SK-N-SH (cell line): Measurements from ENCODE around the gene PSAT1. TPM values are rescaled to one million over a fixed set of nuclear protein-coding genes. Genes with fewer than 3 reads are reported as not detected.

Experiments
- CTCF ChIA-PET: fragments of 300-600, 350-600 bp; formaldehyde crosslinking; extraction: SDS; loops from one replicate; lab custom pipeline; 2021; lab: Yijun Ruan, JAX
- POLR2A ChIA-PET: fragments of 350-600 bp; sonication (Branson Sonifier 250); formaldehyde crosslinking; extraction: SDS; loops from one replicate; lab custom pipeline; 2020; ENCODE audit warnings: antibody characterized with exemption, inconsistent platforms; lab: Yijun Ruan, JAX
- DNase-seq: peaks from one replicate; pipeline ENCODE4 v3.0.0; 2012
- H2AFZ ChIP-seq: fragments of 200-600 bp; sonication (generic); 2 replicates; pipeline ENCODE4 v1.8.1; 2016; ENCODE audit warnings: antibody characterized with exemption, mild to moderate bottlenecking, low read depth
- H3F3A ChIP-seq: fragments of 200-600 bp; sonication (generic); replicated peaks from 2 replicates; pipeline ENCODE3; 2016; ENCODE audit warnings: antibody characterized with exemption, mild to moderate bottlenecking; ENCODE audit not compliant: insufficient read depth
- H3K27ac ChIP-seq, 2 experiments: fragments of 200-500 bp in 1 of 2; fragments of 200-600 bp in 1 of 2; sonication (Bioruptor generic) in 1 of 2; sonication (generic), shearing (Covaris generic) in 1 of 2; 2 replicates each; pipeline versions ENCODE4 v1.5.1 to v1.6.1; 2014 to 2016; ENCODE audit warnings: low read depth in 2 of 2, inconsistent platforms in 1 of 2, low read length in 1 of 2, mild to moderate bottlenecking in 1 of 2, mixed read lengths in 1 of 2
- H3K27me3 ChIP-seq: fragments of 200-600 bp; sonication (generic), shearing (Covaris generic); 2 replicates; pipeline ENCODE4 v1.6.1; 2016; ENCODE audit warnings: mixed run types; ENCODE audit not compliant: insufficient read depth
- H3K36me3 ChIP-seq, 2 experiments: fragments of 200-500 bp in 1 of 2; fragments of 200-600 bp in 1 of 2; sonication (Bioruptor generic) in 1 of 2; sonication (generic) in 1 of 2; replicated peaks in 1 of 2; 2 replicates each; pipeline versions ENCODE3 to v1.5.1; 2014 to 2016; ENCODE audit warnings: low read length in 1 of 2, mild to moderate bottlenecking in 1 of 2; ENCODE audit not compliant: insufficient read depth in 2 of 2, control insufficient read depth in 1 of 2
- H3K4me1 ChIP-seq, 2 experiments: fragments of 200-500 bp in 1 of 2; fragments of 200-600 bp in 1 of 2; sonication (Bioruptor generic) in 1 of 2; sonication (generic), shearing (Covaris generic) in 1 of 2; 2 replicates each; pipeline versions ENCODE4 v1.5.1 to v1.6.1; 2014 to 2016; ENCODE audit warnings: low read depth in 1 of 2, low read length in 1 of 2, mixed run types in 1 of 2; ENCODE audit not compliant: insufficient read depth in 2 of 2, control insufficient read depth in 1 of 2
- H3K4me2 ChIP-seq: fragments of 200-600 bp; sonication (generic), shearing (Covaris generic); 2 replicates; pipeline ENCODE4 v1.6.1; 2017; ENCODE audit warnings: mixed run types
- H3K4me3 ChIP-seq, 2 experiments: fragments of 200-500 bp in 1 of 2; fragments of 200-600 bp in 1 of 2; sonication (Bioruptor generic) in 1 of 2; sonication (generic), shearing (Covaris generic) in 1 of 2; 2 replicates each; pipeline versions ENCODE4 v1.5.1 to v1.8.1; 2014 to 2016; ENCODE audit warnings: low read depth in 2 of 2, inconsistent platforms in 1 of 2, low read length in 1 of 2, mild to moderate bottlenecking in 1 of 2, mixed read lengths in 1 of 2, moderate library complexity in 1 of 2
- H3K79me2 ChIP-seq: fragments of 200-600 bp; sonication (generic); 2 replicates; pipeline ENCODE4 v1.8.1; 2017; ENCODE audit warnings: mild to moderate bottlenecking; ENCODE audit not compliant: insufficient read depth
- H3K9ac ChIP-seq: fragments of 200-600 bp; sonication (generic); 2 replicates; pipeline ENCODE4 v1.6.1; 2017; ENCODE audit warnings: mixed run types
- H3K9me2 ChIP-seq: fragments of 200-600 bp; sonication (generic); 2 replicates; pipeline ENCODE4 v1.6.1; 2017; ENCODE audit warnings: mixed run types
- H3K9me3 ChIP-seq: fragments of 200-600 bp; sonication (generic); 2 replicates; pipeline ENCODE4 v1.6.1; 2017; ENCODE audit warnings: mixed run types, mild to moderate bottlenecking, moderate library complexity
- H4K20me1 ChIP-seq: fragments of 200-600 bp; sonication (generic); 2 replicates; pipeline ENCODE4 v1.6.1; 2017; ENCODE audit warnings: mild to moderate bottlenecking, mixed run types; ENCODE audit not compliant: insufficient read depth
- EP300 ChIP-seq, 2 experiments: IDR thresholded peaks; 2 replicates each; pipeline versions ENCODE4 v1.4.0 to v1.6.1; 2012; ENCODE audit warnings: borderline replicate concordance in 1 of 2, low read depth in 1 of 2, low read length in 1 of 2
- EZH2phosphoT487 ChIP-seq: fragments of 200-600 bp; sonication (generic); IDR thresholded peaks from 2 replicates; pipeline ENCODE4 v1.6.1; 2017; ENCODE audit warnings: low read depth, mixed run types, mild to moderate bottlenecking, antibody characterized with exemption, moderate library complexity, borderline replicate concordance
- FOXJ3 ChIP-seq: sonication (generic); formaldehyde crosslinking; IDR thresholded peaks from 2 replicates; pipeline ENCODE4 v1.5.1; 2020; ENCODE audit warnings: mild to moderate bottlenecking, missing genetic modification reagents
- FOXM1 ChIP-seq: IDR thresholded peaks from 2 replicates; pipeline ENCODE4 v1.4.0; 2012; ENCODE audit warnings: low read depth, mild to moderate bottlenecking
- GABPA ChIP-seq: IDR thresholded peaks from 2 replicates; pipeline ENCODE4 v1.4.0; 2012; ENCODE audit warnings: low read depth, mild to moderate bottlenecking
- GATA2 ChIP-seq: sonication (generic); formaldehyde crosslinking; IDR thresholded peaks from 2 replicates; pipeline ENCODE4 v1.5.0; 2020; ENCODE audit warnings: mild to moderate bottlenecking, missing genetic modification reagents
- NFIC ChIP-seq: IDR thresholded peaks from 2 replicates; pipeline ENCODE4 v1.4.0; 2012; ENCODE audit warnings: borderline replicate concordance
- NRF1 ChIP-seq: IDR thresholded peaks from 2 replicates; pipeline ENCODE4 v1.6.1; 2012; ENCODE audit warnings: low read depth, mild to moderate bottlenecking, low read length
- POLR2AphosphoS5 ChIP-seq: IDR thresholded peaks from 2 replicates; pipeline ENCODE4 v1.6.1; 2012; ENCODE audit warnings: low read depth, low read length
- RCOR1 ChIP-seq: fragments of 150-350 bp; IDR thresholded peaks from 2 replicates; pipeline ENCODE4 v1.6.1; 2017; ENCODE audit warnings: antibody characterized with exemption, low read length
- REST ChIP-seq: IDR thresholded peaks from 2 replicates; pipeline ENCODE4 v1.6.1; 2012; ENCODE audit warnings: mild to moderate bottlenecking, low read depth, low read length, moderate library complexity
- RFX5 ChIP-seq: IDR thresholded peaks from 2 replicates; pipeline ENCODE4 v1.6.1; 2012; ENCODE audit warnings: mild to moderate bottlenecking, improper control_type of control experiment, low read length
- TAF1 ChIP-seq: IDR thresholded peaks from 2 replicates; pipeline ENCODE4 v1.6.1; 2012; ENCODE audit warnings: low read depth, mild to moderate bottlenecking, low read length, moderate library complexity, borderline replicate concordance
- TEAD4 ChIP-seq: IDR thresholded peaks from 2 replicates; pipeline ENCODE4 v1.4.0; 2012; ENCODE audit warnings: mild to moderate bottlenecking, borderline replicate concordance; ENCODE audit not compliant: insufficient read depth
- YY1 ChIP-seq: IDR thresholded peaks from 2 replicates; pipeline ENCODE4 v1.4.0; 2012; ENCODE audit warnings: low read depth, mild to moderate bottlenecking
- WGBS: methylation state at CpG from one replicate; pipeline ENCODE4 v1.1.6; 2017; ENCODE audit warnings: low lambda C conversion rate; 5-methylcytosine and 5-hydroxymethylcytosine counted together
- polyA plus RNA-seq, 3 experiments: library from polyadenylated mRNA; depleted of rRNA; stranded (reverse); fragments of >200 nt; gene quantifications; 2 replicates each; pipeline ENCODE4 v1.2.3, GENCODE V29; 2012
- TF ChIP-seq, protein P1 (sequence below): fragments of 150-350 bp; IDR thresholded peaks from 2 replicates; pipeline ENCODE4 v1.6.1; 2017; ENCODE audit warnings: antibody characterized with exemption, low read length, low read depth, borderline replicate concordance
- TF ChIP-seq, protein P2 (sequence below): IDR thresholded peaks from 2 replicates; pipeline ENCODE4 v1.4.0; 2012; ENCODE audit warnings: low read depth, borderline replicate concordance
- TF ChIP-seq, protein P3 (sequence below): fragments of 150-350 bp; IDR thresholded peaks from 2 replicates; pipeline ENCODE4 v1.6.1; 2016; ENCODE audit warnings: mild to moderate bottlenecking, low read depth, low read length

The PSAT1 gene
- polyA plus RNA-seq, 1 of the 3 experiments (the other 2 are of a cell fraction): 37.0 TPM

GRCh38 chr9:78252616-78253015, 44.3 kb upstream of the PSAT1 start:
- Histone ChIP-seq H3K36me3 (peaks cover 56 to 60% of the 10 kb centered on the region in 2 experiments), H4K20me1 (no peaks in the 10 kb centered on the region), H3K27me3 (no peaks in the 10 kb centered on the region), H3K4me3 (no peak overlapping the region), H3F3A (no peaks in the 10 kb centered on the region), H3K79me2 (no peaks in the 10 kb centered on the region), H3K4me1 (peaks cover 0 to 6% of the 10 kb centered on the region in 2 experiments; a peak in 1 of 4 replicates), H3K9me2 (no peaks in the 10 kb centered on the region), H3K9me3 (no peaks in the 10 kb centered on the region), H3K4me2 (no peak overlapping the region), H2AFZ (no peak overlapping the region), H3K27ac (no peak overlapping the region), H3K9ac (no peak overlapping the region)
- TF ChIP-seq TEAD4: no peak
- TF ChIP-seq, protein P1, sequence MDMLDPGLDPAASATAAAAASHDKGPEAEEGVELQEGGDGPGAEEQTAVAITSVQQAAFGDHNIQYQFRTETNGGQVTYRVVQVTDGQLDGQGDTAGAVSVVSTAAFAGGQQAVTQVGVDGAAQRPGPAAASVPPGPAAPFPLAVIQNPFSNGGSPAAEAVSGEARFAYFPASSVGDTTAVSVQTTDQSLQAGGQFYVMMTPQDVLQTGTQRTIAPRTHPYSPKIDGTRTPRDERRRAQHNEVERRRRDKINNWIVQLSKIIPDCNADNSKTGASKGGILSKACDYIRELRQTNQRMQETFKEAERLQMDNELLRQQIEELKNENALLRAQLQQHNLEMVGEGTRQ: no peak
- no peak for TF ChIP-seq RCOR1
- no peak for TF ChIP-seq POLR2AphosphoS5
- no peak for TF ChIP-seq FOXJ3 (CRISPR knock-in tag)
- no peak for TF ChIP-seq FOXM1
- TF ChIP-seq, protein P2, sequence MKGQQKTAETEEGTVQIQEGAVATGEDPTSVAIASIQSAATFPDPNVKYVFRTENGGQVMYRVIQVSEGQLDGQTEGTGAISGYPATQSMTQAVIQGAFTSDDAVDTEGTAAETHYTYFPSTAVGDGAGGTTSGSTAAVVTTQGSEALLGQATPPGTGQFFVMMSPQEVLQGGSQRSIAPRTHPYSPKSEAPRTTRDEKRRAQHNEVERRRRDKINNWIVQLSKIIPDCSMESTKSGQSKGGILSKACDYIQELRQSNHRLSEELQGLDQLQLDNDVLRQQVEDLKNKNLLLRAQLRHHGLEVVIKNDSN: no peak
- TF ChIP-seq NRF1: no peak
- no peak for TF ChIP-seq GATA2 (CRISPR knock-in tag)
- no peak for TF ChIP-seq YY1
- TF ChIP-seq GABPA: no peak
- TF ChIP-seq NFIC: no peak
- no peak for TF ChIP-seq EP300 (IDR thresholded peaks at IDR 0.05; ENCODE audit: borderline replicate concordance in 1 of 2, low read depth in 1 of 2, low read length in 1 of 2)
- TF ChIP-seq RFX5: no peak
- 96% methylated on average over 1 of the region's 1 CpG for WGBS
- ChIA-PET POLR2A (no interaction called here), CTCF (interaction anchor here (0.9 to 2.0 kb wide), 2 partner anchors 10 to 118 kb away, joined by 3 to 9 read pairs; no protein-coding TSS in a partner anchor)
- DNase-seq: no peak

DNA sequence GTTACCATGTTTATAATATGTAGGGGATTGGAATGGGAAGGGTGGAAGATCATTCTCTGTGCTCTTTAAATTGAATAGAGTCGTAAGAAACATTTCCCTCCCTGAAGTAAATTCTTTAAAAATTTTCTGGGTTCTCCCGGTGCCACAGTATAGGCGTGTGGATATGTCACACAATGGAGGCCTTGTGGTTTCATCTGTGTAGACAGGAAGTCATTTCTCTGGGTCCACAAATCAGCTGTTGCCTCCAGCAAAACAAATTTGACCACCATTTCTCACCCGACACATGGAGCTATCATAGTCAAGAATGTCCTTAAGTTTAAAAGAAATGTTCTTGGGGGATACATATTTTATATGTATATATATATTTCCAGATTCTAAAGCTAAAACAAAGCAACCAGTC, 43.6 kb upstream of the PSAT1 start:
- ChIA-PET CTCF (interaction anchor here (0.6 to 2.0 kb wide), 3 partner anchors 9 to 116 kb away, joined by 3 to 9 read pairs (median 3); no protein-coding TSS in a partner anchor), POLR2A (no interaction called here)
- TF ChIP-seq TAF1 (no peak), EZH2phosphoT487 (no peak), REST (no peak)
- TF ChIP-seq, protein P3, sequence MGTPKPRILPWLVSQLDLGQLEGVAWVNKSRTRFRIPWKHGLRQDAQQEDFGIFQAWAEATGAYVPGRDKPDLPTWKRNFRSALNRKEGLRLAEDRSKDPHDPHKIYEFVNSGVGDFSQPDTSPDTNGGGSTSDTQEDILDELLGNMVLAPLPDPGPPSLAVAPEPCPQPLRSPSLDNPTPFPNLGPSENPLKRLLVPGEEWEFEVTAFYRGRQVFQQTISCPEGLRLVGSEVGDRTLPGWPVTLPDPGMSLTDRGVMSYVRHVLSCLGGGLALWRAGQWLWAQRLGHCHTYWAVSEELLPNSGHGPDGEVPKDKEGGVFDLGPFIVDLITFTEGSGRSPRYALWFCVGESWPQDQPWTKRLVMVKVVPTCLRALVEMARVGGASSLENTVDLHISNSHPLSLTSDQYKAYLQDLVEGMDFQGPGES: no peak
- no peaks in the 10 kb centered on the region for H3K9me3 ChIP-seq
- peaks cover 56 to 60% of the 10 kb centered on the region in 2 experiments for H3K36me3 ChIP-seq
- no peaks in the 10 kb centered on the region for H3K79me2 ChIP-seq
- DNase-seq: no peak
- H3K4me3 ChIP-seq: no peak overlapping the region
- no peak overlapping the region for H3K27ac ChIP-seq
- no peaks in the 10 kb centered on the region for H3F3A ChIP-seq
- no peak overlapping the region for H3K4me2 ChIP-seq
- H3K9ac ChIP-seq: no peak overlapping the region
- no peaks in the 10 kb centered on the region for H3K9me2 ChIP-seq
- no peaks in the 10 kb centered on the region for H3K27me3 ChIP-seq
- peaks cover 0 to 6% of the 10 kb centered on the region in 2 experiments; a peak in 1 of 4 replicates for H3K4me1 ChIP-seq
- no peaks in the 10 kb centered on the region for H4K20me1 ChIP-seq
- no peak overlapping the region for H2AFZ ChIP-seq
- 94% methylated on average over 4 of the region's 4 CpGs for WGBS
